Transverse colon (tissue), 4 donors: ENCODE measurements around the gene SLC7A10. TPM values are rescaled to one million over a fixed set of nuclear protein-coding genes. Genes with fewer than 3 reads are reported as not detected.

Source experiments
- DNase-seq: peaks from one replicate; pipeline ENCODE4 v3.0.0-alpha.2; 2019
- H3K27ac ChIP-seq, 4 donors: fragments of 200-600 bp; sonication (generic); 2 replicates each; pipeline ENCODE4 v1.5.1; 2016 to 2018; ENCODE audit warnings: inconsistent platforms in 4 of 4
- H3K27me3 ChIP-seq: fragments of 200-600 bp; sonication (generic); 2 replicates; pipeline ENCODE4 v1.5.1; 2017; ENCODE audit warnings: inconsistent platforms
- H3K36me3 ChIP-seq, 4 donors: fragments of 200-600 bp; sonication (generic); 2 replicates each; pipeline ENCODE4 v1.5.1; 2017 to 2019; ENCODE audit warnings: inconsistent platforms in 4 of 4
- H3K4me1 ChIP-seq, 4 donors: fragments of 200-600 bp; sonication (generic); 2 replicates each; pipeline ENCODE4 v1.5.1; 2017 to 2020; ENCODE audit warnings: inconsistent platforms in 4 of 4
- H3K4me3 ChIP-seq, 4 donors: fragments of 200-600 bp; sonication (generic); 1 replicate in 1 of 4; 2 replicates in 3 of 4; pipeline versions ENCODE4 v1.5.1 to v1.6.1; 2017 to 2019; ENCODE audit warnings: inconsistent platforms in 4 of 4
- H3K9me3 ChIP-seq, 2 donors: fragments of 200-600 bp; sonication (generic); 2 replicates each; pipeline ENCODE4 v1.5.1; 2017 to 2019; ENCODE audit warnings: inconsistent platforms in 2 of 2
- CTCF ChIP-seq, 5 experiments: fragments of 200-600 bp in 3 of 5; fragments of 450-650 bp in 2 of 5; sonication (generic) in 3 of 5; IDR thresholded peaks; 1 replicate in 2 of 5; 2 replicates in 3 of 5; pipeline ENCODE4 v1.5.1; 2016 to 2017; ENCODE audit warnings: antibody characterized with exemption in 5 of 5, inconsistent platforms in 3 of 5, mild to moderate bottlenecking in 2 of 5, moderate library complexity in 1 of 5
- EP300 ChIP-seq: sonication (generic); formaldehyde crosslinking; IDR thresholded peaks from one replicate; pipeline ENCODE4 v1.6.1; 2017; ENCODE audit warnings: antibody characterized with exemption, low read depth
- POLR2A ChIP-seq: fragments of 450-650 bp; IDR thresholded peaks from one replicate; pipeline ENCODE4 v1.6.1; 2016; ENCODE audit warnings: antibody characterized with exemption, mild to moderate bottlenecking, moderate library complexity
- POLR2AphosphoS5 ChIP-seq, 3 donors: sonication (generic); formaldehyde crosslinking; IDR thresholded peaks; one replicate each; pipeline ENCODE4 v1.6.1; 2016; ENCODE audit warnings: antibody characterized with exemption in 3 of 3
- WGBS, 2 donors: methylation state at CpG; one replicate each; pipeline ENCODE4 v1.1.5; 2018; ENCODE audit warnings: low coverage in 1 of 2; 5-methylcytosine and 5-hydroxymethylcytosine counted together
- in situ Hi-C, 4 donors: fragments of 200-750 bp; cut with MboI; loops; one replicate each; pipeline versions ENCODE4 v1.15.0 to v1.15.1; 2017; ENCODE audit warnings: low sequenced_read_pairs in 3 of 4, low pct_ligation_motif_present in 1 of 4, low pct_unique_long_range_greater_than_20kb in 1 of 4
- intact Hi-C: fragments of 100-400 bp; cut with DNase I; formaldehyde crosslinking; loops from one replicate; pipeline ENCODE4 v1.15.1; 2023; ENCODE audit warnings: low total_unique reads
- total RNA-seq, 4 donors: library from RNA; depleted of rRNA; stranded (reverse); fragments of >200 nt; gene quantifications; one replicate each; pipeline ENCODE4 v1.1.0, GENCODE V29; 2016

The SLC7A10 gene
- total RNA-seq, 4 donors from 2014 or later: 0.48 TPM; not detected in 3

- Histone ChIP-seq H3K4me3 (no peak overlapping the region), H3K27me3 (no peaks in the 10 kb centered on the region), H3K9me3 (no peaks in the 10 kb centered on the region), H3K36me3 (no peaks in the 10 kb centered on the region), H3K27ac (no peak overlapping the region), H3K4me1 (peaks cover 6 to 29% (median 23%) of the 10 kb centered on the region in 4 donors)
- intact Hi-C loops: no loop called here
- in situ Hi-C loops: loop anchor here in 1 of 4 donors (25.0 kb wide), 1 partner anchor 491 kb away; no protein-coding TSS in a partner anchor
- DNase-seq: no peak
- WGBS, 2 donors: 61 to 82% methylated on average over 4 to 12 of the region's 12 CpGs
- no peak for TF ChIP-seq EP300
- TF ChIP-seq POLR2A: no peak
- no peak for TF ChIP-seq POLR2AphosphoS5 (IDR thresholded peaks at IDR 0.05)
- no peak for TF ChIP-seq CTCF (IDR thresholded peaks at IDR 0.05)
Observed at GRCh38 chr19:33271246-33272021, 45.8 kb upstream of the SLC7A10 start.

- no peaks in the 10 kb centered on the region for H3K9me3 ChIP-seq
- H3K4me1 ChIP-seq: peaks cover 6 to 23% (median 21%) of the 10 kb centered on the region in 4 donors
- no peak overlapping the region for H3K4me3 ChIP-seq
- no peaks in the 10 kb centered on the region for H3K27me3 ChIP-seq
- no peak for DNase-seq
- no peak overlapping the region for H3K27ac ChIP-seq
- intact Hi-C loops: no loop called here
- in situ Hi-C loops: loop anchor here in 1 of 4 donors (25.0 kb wide), 1 partner anchor 492 kb away; no protein-coding TSS in a partner anchor
- no peak for TF ChIP-seq POLR2A
- TF ChIP-seq EP300: no peak
- TF ChIP-seq CTCF (IDR thresholded peaks at IDR 0.05): no peak
- no peak for TF ChIP-seq POLR2AphosphoS5 (IDR thresholded peaks at IDR 0.05)
- 80 to 93% methylated on average over 1 of the region's 1 CpG for WGBS, 2 donors
- H3K36me3 ChIP-seq: no peaks in the 10 kb centered on the region
Observed at GRCh38 chr19:33270769-33271168, 45.1 kb upstream of the SLC7A10 start.

GRCh38 chr19:33269016-33269415, 43.4 kb upstream of the SLC7A10 start:
- intact Hi-C loops (no loop called here), in situ Hi-C loops (loop anchor here in 1 of 4 donors (25.0 kb wide), 1 partner anchor 493 kb away; no protein-coding TSS in a partner anchor)
- H3K4me3 ChIP-seq: no peak overlapping the region
- TF ChIP-seq CTCF (IDR thresholded peaks at IDR 0.05) (no peak), POLR2AphosphoS5 (IDR thresholded peaks at IDR 0.05) (no peak), EP300 (no peak), POLR2A (no peak)
- H3K36me3 ChIP-seq: no peaks in the 10 kb centered on the region
- no peak for DNase-seq
- 88% methylated on average over 9 of the region's 10 CpGs; no CpG with 5 or more reads in 1 of the 2 donors for WGBS, 2 donors
- no peak overlapping the region for H3K27ac ChIP-seq
- no peaks in the 10 kb centered on the region for H3K27me3 ChIP-seq
- H3K9me3 ChIP-seq: no peaks in the 10 kb centered on the region
- H3K4me1 ChIP-seq: peaks cover 0 to 9% (median 8%) of the 10 kb centered on the region in 4 donors

- Histone ChIP-seq H3K4me3 (no peak overlapping the region), H3K36me3 (no peaks in the 10 kb centered on the region), H3K4me1 (peaks cover 0 to 3% (median 1%) of the 10 kb centered on the region in 4 donors), H3K27me3 (no peaks in the 10 kb centered on the region), H3K27ac (no peak overlapping the region), H3K9me3 (no peaks in the 10 kb centered on the region)
- WGBS, 2 donors: 81% methylated on average over 22 of the region's 22 CpGs; no CpG with 5 or more reads in 1 of the 2 donors
- in situ Hi-C loops (loop anchor here in 1 of 4 donors (25.0 kb wide), 1 partner anchor 494 kb away; no protein-coding TSS in a partner anchor), intact Hi-C loops (no loop called here)
- TF ChIP-seq EP300 (no peak), POLR2AphosphoS5 (IDR thresholded peaks at IDR 0.05) (no peak), POLR2A (no peak), CTCF (IDR thresholded peaks at IDR 0.05) (no peak)
- no peak for DNase-seq
Observed at GRCh38 chr19:33268162-33268991, 42.7 kb upstream of the SLC7A10 start.
